ENCODE measurements around the gene ANKRD40CL.

- no peak for TF ChIP-seq POLR2A (IDR thresholded peaks at IDR 0.05; ENCODE audit: low read length)
- TF ChIP-seq GATA1 (IDR thresholded peaks at IDR 0.05; ENCODE audit: low read depth, low read length) = no peak
Observed at GRCh38 chr17:50775926-50776325, 8.6 kb upstream of the ANKRD40CL start.

Measured in erythroblast (primary cell).